GM21576 (cell line): ENCODE results near the gene AGFG2.

Experiments
- ATAC-seq: cut with Tn5 transposase; IDR thresholded peaks from one replicate; pipeline ENCODE4 v1.9.1; 2021; ENCODE audit warnings: mild to moderate bottlenecking, moderate library complexity; ENCODE audit not compliant: unreplicated experiment

Gene AGFG2

GRCh38 chr7:100568896-100569844 lies 30.2 kb downstream of the AGFG2 start:
- ATAC-seq, result no peak

GRCh38 chr7:100570954-100571828 lies 32.2 kb downstream of the AGFG2 start:
- no peak for ATAC-seq

GRCh38 chr7:100571829-100572116 lies 32.8 kb downstream of the AGFG2 start:
- ATAC-seq, result no peak

GRCh38 chr7:100572281-100572948 lies 33.4 kb downstream of the AGFG2 start:
- no peak for ATAC-seq

GRCh38 chr7:100572949-100573675 lies 34.1 kb downstream of the AGFG2 start:
- no peak for ATAC-seq

GRCh38 chr7:100573691-100574361 lies 34.8 kb downstream of the AGFG2 start, which contains the start of gene SAP25:
Gene SAP25, minus strand, starts transcription at chr7:100573900. Its CDS starts 158 bp downstream, at chr7:100573742.
- no peak for ATAC-seq

- no peak for ATAC-seq
These were observed 35.6 kb downstream of the AGFG2 start for GRCh38 chr7:100574362-100575205.

GRCh38 chr7:100575206-100575631 lies 36.2 kb downstream of the AGFG2 start:
- no peak for ATAC-seq

GRCh38 chr7:100575746-100576383 lies 36.9 kb downstream of the AGFG2 start:
- no peak for ATAC-seq

GRCh38 chr7:100576384-100576993 lies 37.5 kb downstream of the AGFG2 start:
- ATAC-seq, result no peak

GRCh38 chr7:100577103-100577502 lies 38.1 kb downstream of the AGFG2 start:
- ATAC-seq, result no peak

- ATAC-seq, result no peak
These were observed 38.5 kb downstream of the AGFG2 start for GRCh38 chr7:100577507-100577906.

GRCh38 chr7:100578246-100579183 lies 39.5 kb downstream of the AGFG2 start:
- no peak for ATAC-seq

GRCh38 chr7:100580466-100581283 lies 41.7 kb downstream of the AGFG2 start:
- no peak for ATAC-seq

- no peak for ATAC-seq
These were observed 43.1 kb downstream of the AGFG2 start for GRCh38 chr7:100582041-100582579.

- no peak for ATAC-seq
These were observed 43.6 kb downstream of the AGFG2 start for GRCh38 chr7:100582650-100583049.
